HepG2 (cell line): ENCODE data around the gene SRP68. TPM values are rescaled to one million over a fixed set of nuclear protein-coding genes. Genes with fewer than 3 reads are reported as not detected.

Source experiments
- BRD4 ChIP-seq: sonication (generic); formaldehyde crosslinking; IDR thresholded peaks from 2 replicates; pipeline ENCODE4 v1.4.0; 2020; ENCODE audit warnings: missing genetic modification reagents
- DPF2 ChIP-seq: sonication (generic); formaldehyde crosslinking; IDR thresholded peaks from 2 replicates; pipeline ENCODE4 v1.4.0; 2020; ENCODE audit warnings: mild to moderate bottlenecking, low read depth, missing genetic modification reagents, borderline replicate concordance
- FOXA1 ChIP-seq, 2 experiments: fragments of 450-650 bp in 1 of 2; sonication (generic) in 1 of 2; formaldehyde crosslinking in 1 of 2; IDR thresholded peaks; 2 replicates each; pipeline versions ENCODE4 v1.4.0 to v1.6.1; 2016 to 2020; ENCODE audit warnings: missing genetic modification reagents in 1 of 2
- KDM3A ChIP-seq: IDR thresholded peaks from 2 replicates; pipeline ENCODE4 v1.6.1; 2018; ENCODE audit warnings: low read depth, missing compliant biosample characterization
- KLF6 ChIP-seq: IDR thresholded peaks from 2 replicates; pipeline ENCODE4 v1.8.0; 2016; ENCODE audit warnings: missing biosample characterization, missing genetic modification reagents
- MNT ChIP-seq: fragments of 450-650 bp; IDR thresholded peaks from 2 replicates; pipeline ENCODE4 v1.6.1; 2016
- NFKB2 ChIP-seq: sonication (generic); formaldehyde crosslinking; IDR thresholded peaks from 2 replicates; pipeline ENCODE4 v1.4.0; 2020; ENCODE audit warnings: missing genetic modification reagents, borderline replicate concordance
- POLR2AphosphoS5 ChIP-seq: IDR thresholded peaks from 2 replicates; pipeline ENCODE4 v1.6.1; 2012; ENCODE audit warnings: low read depth, low read length
- PPARG ChIP-seq: conservative IDR thresholded peaks from 2 replicates; pipeline ENCODE4 v1.6.1; 2016; ENCODE audit warnings: missing biosample characterization, missing genetic modification reagents
- SNAPC4 ChIP-seq: sonication (generic); formaldehyde crosslinking; IDR thresholded peaks from 2 replicates; pipeline ENCODE4 v1.4.0; 2020; ENCODE audit warnings: mild to moderate bottlenecking, missing genetic modification reagents
- TP53 ChIP-seq: sonication (generic); formaldehyde crosslinking; conservative IDR thresholded peaks from 2 replicates; pipeline ENCODE4 v1.4.0; 2020; ENCODE audit warnings: missing genetic modification reagents
- ZFP90 ChIP-seq: sonication (generic); formaldehyde crosslinking; IDR thresholded peaks from 2 replicates; pipeline ENCODE4 v1.8.0; 2022; ENCODE audit warnings: missing genetic modification reagents, mild to moderate bottlenecking, inconsistent platforms, borderline replicate concordance
- ZNF343 ChIP-seq: sonication (generic); formaldehyde crosslinking; IDR thresholded peaks from 2 replicates; pipeline ENCODE4 v1.4.0; 2020; ENCODE audit warnings: mild to moderate bottlenecking, missing genetic modification reagents
- ZNF44 ChIP-seq: sonication (generic); formaldehyde crosslinking; IDR thresholded peaks from 2 replicates; pipeline ENCODE4 v1.5.1; 2020; ENCODE audit warnings: mild to moderate bottlenecking, missing genetic modification reagents
- ZNF530 ChIP-seq: sonication (generic); formaldehyde crosslinking; IDR thresholded peaks from 2 replicates; pipeline ENCODE4 v1.5.0; 2020; ENCODE audit warnings: low read depth, mild to moderate bottlenecking, missing genetic modification reagents
- ZNF639 ChIP-seq: conservative IDR thresholded peaks from 2 replicates; pipeline ENCODE4 v1.6.1; 2018; ENCODE audit warnings: missing genetic modification reagents
- ZNF720 ChIP-seq: sonication (generic); formaldehyde crosslinking; IDR thresholded peaks from 2 replicates; pipeline ENCODE4 v1.4.0; 2020; ENCODE audit warnings: missing genetic modification reagents
- ZSCAN29 ChIP-seq: sonication (generic); formaldehyde crosslinking; conservative IDR thresholded peaks from 2 replicates; pipeline ENCODE4 v1.4.0; 2020; ENCODE audit warnings: mild to moderate bottlenecking, missing genetic modification reagents
- polyA plus RNA-seq, 8 experiments: library from polyadenylated mRNA; depleted of rRNA in 3 of 8; stranded (reverse) in 7 of 8; unstranded in 1 of 8; fragments of >200 nt; fragmentation: Illumina TruSeq in 4 of 8; extraction: Trizol in 4 of 8; gene quantifications; 2 replicates each; pipeline versions ENCODE4 v1.2.1 to v1.2.3, GENCODE V29; 2011 to 2016; ENCODE audit warnings: low read depth in 4 of 8, missing spikeins in 1 of 8, mixed read lengths in 1 of 8; ENCODE audit not compliant: insufficient read depth in 1 of 8
- total RNA-seq, 5 experiments: library from RNA; depleted of rRNA; stranded (reverse); fragments of >200 nt; fragmentation: Illumina TruSeq; extraction: Trizol; gene quantifications; 2 replicates each; pipeline ENCODE4 v1.2.3, GENCODE V29; 2016; ENCODE audit warnings: low read depth in 1 of 5
- TF ChIP-seq, protein P1 (sequence below): sonication (generic); formaldehyde crosslinking; IDR thresholded peaks from 2 replicates; pipeline ENCODE4 v1.4.0; 2020; ENCODE audit warnings: missing genetic modification reagents, borderline replicate concordance

The SRP68 gene
- total and polyA plus RNA-seq, 2 of the 13 experiments (the other 11 are each of a cell fraction or from before 2014, with no cell fraction given) = 39.8 to 74.3 TPM

- no peak for TF ChIP-seq SNAPC4 (CRISPR knock-in tag)
- TF ChIP-seq PPARG (CRISPR knock-in tag) = no peak
- no peak for TF ChIP-seq ZSCAN29 (CRISPR knock-in tag)
- no peak for TF ChIP-seq KLF6 (CRISPR knock-in tag)
- TF ChIP-seq ZNF639 (CRISPR knock-in tag) = no peak
- peak; percentile 19; the same call in 1 of the 2 replicates for TF ChIP-seq BRD4
- TF ChIP-seq ZNF530 = no peak
- peak; percentile 63; the same call in 1 of the 2 replicates for TF ChIP-seq NFKB2 (CRISPR knock-in tag)
- no peak for TF ChIP-seq DPF2 (CRISPR knock-in tag)
- TF ChIP-seq, protein P1, sequence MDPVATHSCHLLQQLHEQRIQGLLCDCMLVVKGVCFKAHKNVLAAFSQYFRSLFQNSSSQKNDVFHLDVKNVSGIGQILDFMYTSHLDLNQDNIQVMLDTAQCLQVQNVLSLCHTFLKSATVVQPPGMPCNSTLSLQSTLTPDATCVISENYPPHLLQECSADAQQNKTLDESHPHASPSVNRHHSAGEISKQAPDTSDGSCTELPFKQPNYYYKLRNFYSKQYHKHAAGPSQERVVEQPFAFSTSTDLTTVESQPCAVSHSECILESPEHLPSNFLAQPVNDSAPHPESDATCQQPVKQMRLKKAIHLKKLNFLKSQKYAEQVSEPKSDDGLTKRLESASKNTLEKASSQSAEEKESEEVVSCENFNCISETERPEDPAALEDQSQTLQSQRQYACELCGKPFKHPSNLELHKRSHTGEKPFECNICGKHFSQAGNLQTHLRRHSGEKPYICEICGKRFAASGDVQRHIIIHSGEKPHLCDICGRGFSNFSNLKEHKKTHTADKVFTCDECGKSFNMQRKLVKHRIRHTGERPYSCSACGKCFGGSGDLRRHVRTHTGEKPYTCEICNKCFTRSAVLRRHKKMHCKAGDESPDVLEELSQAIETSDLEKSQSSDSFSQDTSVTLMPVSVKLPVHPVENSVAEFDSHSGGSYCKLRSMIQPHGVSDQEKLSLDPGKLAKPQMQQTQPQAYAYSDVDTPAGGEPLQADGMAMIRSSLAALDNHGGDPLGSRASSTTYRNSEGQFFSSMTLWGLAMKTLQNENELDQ = no peak
- no peak for TF ChIP-seq ZNF44 (CRISPR knock-in tag)
- TF ChIP-seq ZNF720 = no peak
- TF ChIP-seq FOXA1 (IDR thresholded peaks at IDR 0.05) = no peak
- 0 out of 2 replicates have a peak, but pooled peaks have one; percentile 7 for TF ChIP-seq FOXA1 (CRISPR knock-in tag; IDR thresholded peaks at IDR 0.05)
- TF ChIP-seq ZFP90 (CRISPR knock-in tag) = no peak
- TF ChIP-seq POLR2AphosphoS5 = no peak
- no peak for TF ChIP-seq ZNF343 (CRISPR knock-in tag)
- peak; percentile 78; the same call in 1 of the 2 replicates for TF ChIP-seq KDM3A (CRISPR knock-in tag)
- TF ChIP-seq MNT = no peak
- TF ChIP-seq TP53 (CRISPR knock-in tag) = no peak
Observed at GRCh38 chr17:76005263-76006149, 66.8 kb downstream of the SRP68 start (continued).
